C4-2B (cell line): ENCODE results near the gene NNT.

Source experiments
- ZFX ChIP-seq: fragments of 450-650 bp; IDR thresholded peaks from 2 replicates; pipeline ENCODE4 v1.6.1; 2017
- TF ChIP-seq, protein P1 (sequence below): fragments of 450-650 bp; conservative IDR thresholded peaks from 2 replicates; pipeline ENCODE4 v1.5.1; 2017; ENCODE audit warnings: mild to moderate bottlenecking

DNA sequence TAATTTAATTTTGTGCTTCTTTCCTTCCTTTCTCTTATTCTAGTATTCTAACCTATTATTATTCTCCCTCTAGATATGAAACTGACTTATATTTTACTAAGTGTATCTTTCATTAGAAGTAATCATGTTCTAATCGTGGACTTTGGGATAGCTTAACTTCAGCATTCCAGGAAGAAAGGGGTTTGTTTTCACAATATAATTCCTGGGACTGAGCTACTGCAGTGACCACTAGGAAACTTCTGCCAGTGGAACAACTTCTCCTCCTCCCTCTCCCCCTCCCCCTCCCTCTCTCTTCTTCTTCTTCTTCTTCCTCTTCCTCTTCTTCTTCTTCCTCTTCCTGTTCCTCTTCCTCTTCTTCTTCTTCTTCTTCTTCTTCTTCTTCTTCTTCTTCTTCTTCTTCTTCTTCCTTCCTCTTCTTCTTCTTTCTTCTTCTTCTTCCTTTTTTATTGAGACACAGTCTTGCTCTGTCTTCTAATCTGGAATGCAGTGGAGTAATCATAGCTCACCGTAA is 127.9 kb downstream of the NNT start:
- TF ChIP-seq, protein P1, sequence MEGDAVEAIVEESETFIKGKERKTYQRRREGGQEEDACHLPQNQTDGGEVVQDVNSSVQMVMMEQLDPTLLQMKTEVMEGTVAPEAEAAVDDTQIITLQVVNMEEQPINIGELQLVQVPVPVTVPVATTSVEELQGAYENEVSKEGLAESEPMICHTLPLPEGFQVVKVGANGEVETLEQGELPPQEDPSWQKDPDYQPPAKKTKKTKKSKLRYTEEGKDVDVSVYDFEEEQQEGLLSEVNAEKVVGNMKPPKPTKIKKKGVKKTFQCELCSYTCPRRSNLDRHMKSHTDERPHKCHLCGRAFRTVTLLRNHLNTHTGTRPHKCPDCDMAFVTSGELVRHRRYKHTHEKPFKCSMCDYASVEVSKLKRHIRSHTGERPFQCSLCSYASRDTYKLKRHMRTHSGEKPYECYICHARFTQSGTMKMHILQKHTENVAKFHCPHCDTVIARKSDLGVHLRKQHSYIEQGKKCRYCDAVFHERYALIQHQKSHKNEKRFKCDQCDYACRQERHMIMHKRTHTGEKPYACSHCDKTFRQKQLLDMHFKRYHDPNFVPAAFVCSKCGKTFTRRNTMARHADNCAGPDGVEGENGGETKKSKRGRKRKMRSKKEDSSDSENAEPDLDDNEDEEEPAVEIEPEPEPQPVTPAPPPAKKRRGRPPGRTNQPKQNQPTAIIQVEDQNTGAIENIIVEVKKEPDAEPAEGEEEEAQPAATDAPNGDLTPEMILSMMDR, result no peak
- no peak for TF ChIP-seq ZFX
